Testis (tissue), 2 donors: ENCODE data around the gene CDH4.

Experiments
- POLR2A ChIP-seq: fragments of 450-650 bp; IDR thresholded peaks from one replicate; pipeline ENCODE4 v1.6.1; 2017; ENCODE audit warnings: antibody characterized with exemption, mild to moderate bottlenecking, moderate library complexity
- TF ChIP-seq, protein P1 (sequence below), 3 experiments: fragments of 450-650 bp in 2 of 3; fragments of 200-600 bp in 1 of 3; sonication (generic) in 1 of 3; IDR thresholded peaks; one replicate each; pipeline ENCODE4 v1.5.1; 2016 to 2019; ENCODE audit warnings: antibody characterized with exemption in 3 of 3, mild to moderate bottlenecking in 2 of 3, moderate library complexity in 1 of 3

DNA sequence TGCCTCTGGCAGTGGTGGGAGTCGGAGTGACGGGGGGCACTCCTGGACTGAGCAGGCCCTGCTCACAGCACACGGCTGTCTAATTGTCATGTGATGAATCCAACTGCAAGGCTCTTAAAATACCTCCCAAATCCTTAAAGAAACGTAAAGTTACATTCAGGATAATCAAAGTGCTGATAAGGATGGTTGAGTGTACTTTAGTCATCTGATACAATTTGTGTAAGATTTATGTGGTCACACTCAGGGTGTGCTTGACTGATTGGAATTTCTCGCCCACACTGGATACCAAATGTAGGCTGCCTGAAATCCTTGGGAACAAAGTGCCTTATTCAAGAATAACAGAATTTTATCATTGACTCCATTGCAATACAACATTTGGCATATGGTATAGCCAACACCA lies 238.7 kb downstream of the CDH4 start:
- TF ChIP-seq, protein P1, sequence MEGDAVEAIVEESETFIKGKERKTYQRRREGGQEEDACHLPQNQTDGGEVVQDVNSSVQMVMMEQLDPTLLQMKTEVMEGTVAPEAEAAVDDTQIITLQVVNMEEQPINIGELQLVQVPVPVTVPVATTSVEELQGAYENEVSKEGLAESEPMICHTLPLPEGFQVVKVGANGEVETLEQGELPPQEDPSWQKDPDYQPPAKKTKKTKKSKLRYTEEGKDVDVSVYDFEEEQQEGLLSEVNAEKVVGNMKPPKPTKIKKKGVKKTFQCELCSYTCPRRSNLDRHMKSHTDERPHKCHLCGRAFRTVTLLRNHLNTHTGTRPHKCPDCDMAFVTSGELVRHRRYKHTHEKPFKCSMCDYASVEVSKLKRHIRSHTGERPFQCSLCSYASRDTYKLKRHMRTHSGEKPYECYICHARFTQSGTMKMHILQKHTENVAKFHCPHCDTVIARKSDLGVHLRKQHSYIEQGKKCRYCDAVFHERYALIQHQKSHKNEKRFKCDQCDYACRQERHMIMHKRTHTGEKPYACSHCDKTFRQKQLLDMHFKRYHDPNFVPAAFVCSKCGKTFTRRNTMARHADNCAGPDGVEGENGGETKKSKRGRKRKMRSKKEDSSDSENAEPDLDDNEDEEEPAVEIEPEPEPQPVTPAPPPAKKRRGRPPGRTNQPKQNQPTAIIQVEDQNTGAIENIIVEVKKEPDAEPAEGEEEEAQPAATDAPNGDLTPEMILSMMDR (IDR thresholded peaks at IDR 0.05): no peak
- no peak for TF ChIP-seq POLR2A
